Stimulated activated CD4-positive, alpha-beta T cell treated with anti-CD3 and anti-CD28 coated beads, Interleukin-15, amount 100 ng/mL, for 1 hour (primary cell): Measurements from ENCODE around the gene TES.

Source experiments
- DNase-seq, 2 donors: peaks; one replicate each; pipeline ENCODE4 v3.0.0-alpha.2; 2020; ENCODE audit warnings: low read depth in 1 of 2, low spot score in 1 of 2

Gene TES

DNA sequence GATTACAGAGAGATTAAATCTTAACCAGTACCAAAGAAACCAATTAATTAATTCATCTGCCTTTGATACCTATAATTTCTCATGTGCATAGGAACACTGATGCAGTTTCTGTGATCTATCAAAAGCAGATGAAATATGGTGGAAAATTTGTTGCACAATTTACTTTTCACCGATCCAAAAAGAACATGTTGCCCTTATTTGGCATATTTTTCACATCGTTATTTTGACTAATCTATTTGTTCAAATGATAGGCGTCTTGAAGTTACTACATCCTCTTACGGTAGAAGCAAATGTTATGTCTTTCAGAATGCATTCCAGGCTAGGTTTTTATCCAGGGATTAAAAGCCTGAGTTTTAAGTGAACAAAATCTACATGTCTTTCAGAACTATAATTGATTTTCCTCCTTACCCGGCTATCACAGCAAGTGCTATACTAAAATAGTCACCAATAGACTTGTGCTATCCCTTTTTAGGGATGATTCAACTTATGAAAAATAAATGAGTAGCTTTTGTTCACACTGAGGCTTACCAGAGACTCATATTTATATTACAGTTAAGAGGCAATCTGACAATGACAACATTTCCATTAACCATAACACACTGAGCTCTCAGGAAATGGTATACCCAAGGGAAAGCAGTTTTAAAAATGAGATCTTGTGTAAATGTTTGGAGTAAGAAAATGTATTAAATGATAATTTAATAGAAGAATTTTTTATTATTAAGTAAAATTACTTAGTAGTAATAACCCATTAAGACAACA, 16.8 kb upstream of the TES start:
- DNase-seq, result no peak

GRCh38 chr7:116194115-116194514, 16.2 kb upstream of the TES start:
- DNase-seq, result no peak

- no peak for DNase-seq
Observed at GRCh38 chr7:116195451-116195850, 14.9 kb upstream of the TES start.

- DNase-seq, result no peak
Observed at GRCh38 chr7:116196947-116197346, 13.4 kb upstream of the TES start.

DNA sequence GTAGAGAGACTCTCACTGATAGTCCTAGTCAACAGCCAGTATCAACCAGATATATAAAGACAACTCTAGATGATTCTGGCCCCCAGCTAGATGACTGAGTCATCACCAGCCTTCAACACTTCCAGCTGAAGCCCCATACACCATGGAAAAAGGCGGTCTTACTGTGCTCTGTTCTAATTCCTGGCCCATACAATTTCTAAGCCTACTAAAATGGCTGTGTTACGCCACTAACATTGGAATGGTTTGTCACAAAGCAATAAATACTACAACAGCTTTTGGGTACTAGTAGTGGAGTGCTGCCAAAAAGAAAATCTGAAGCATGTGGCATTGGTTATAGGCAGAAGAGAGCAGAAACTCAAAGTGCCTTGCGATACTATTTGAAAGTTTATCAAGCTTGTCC, 13.0 kb upstream of the TES start:
- no peak for DNase-seq

- no peak for DNase-seq
Observed at GRCh38 chr7:116198748-116199410, 11.5 kb upstream of the TES start.

DNA sequence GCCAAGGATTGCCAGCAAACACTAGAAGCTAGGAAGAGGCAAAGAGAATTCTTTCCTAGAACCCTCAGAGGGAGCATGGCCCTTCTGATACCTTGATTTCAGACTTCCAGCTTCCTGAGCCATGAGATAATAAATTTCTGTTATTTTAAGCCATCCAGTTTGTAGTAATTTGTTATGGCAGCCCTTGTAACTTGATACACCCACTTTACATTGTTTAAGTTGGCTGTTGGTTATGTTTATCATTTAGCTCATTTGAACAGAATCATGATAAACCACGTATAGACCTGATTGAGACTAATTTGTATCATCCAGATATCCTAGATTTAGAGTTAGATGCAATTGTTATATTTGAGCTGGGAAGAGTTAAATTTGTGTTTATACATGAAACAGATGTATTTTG, 9.4 kb upstream of the TES start:
- DNase-seq, result no peak

DNA sequence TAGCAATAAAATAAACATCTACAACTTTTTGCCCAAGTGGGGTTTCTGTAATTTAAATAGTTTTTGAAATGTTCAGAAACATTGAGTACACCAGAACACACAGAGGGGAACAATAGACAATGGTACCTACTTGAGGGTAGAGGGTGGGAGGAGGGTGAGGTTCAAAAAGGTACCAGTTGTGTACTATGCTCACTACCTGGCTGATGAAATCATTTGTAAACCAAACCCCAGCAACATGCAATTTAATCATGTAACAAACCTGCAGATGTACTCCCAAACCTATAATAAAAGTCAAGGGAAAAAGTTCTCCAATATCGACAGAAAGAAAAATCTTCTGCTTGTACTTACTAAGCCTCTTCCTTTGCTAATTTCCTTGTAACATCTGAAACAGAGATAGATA, 4.2 kb upstream of the TES start:
- DNase-seq, result no peak

DNA sequence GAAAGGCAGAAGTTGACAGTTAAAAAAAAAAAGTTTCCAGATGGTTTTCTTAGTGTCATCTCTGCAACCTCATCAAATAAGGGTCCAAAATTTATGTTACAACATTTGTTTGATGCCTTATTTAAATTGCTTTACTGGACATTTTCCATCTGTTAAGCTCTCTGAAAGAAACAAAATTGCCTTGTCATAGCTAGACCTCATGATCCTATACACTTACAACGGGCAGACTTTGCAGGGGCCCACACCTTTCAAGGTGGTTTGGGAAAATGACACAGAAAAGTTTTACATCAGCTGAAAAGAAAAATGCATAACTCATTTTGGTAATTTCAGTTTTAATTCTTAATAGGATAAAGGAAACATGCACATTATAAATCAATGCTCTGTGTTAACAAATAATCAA, 1.4 kb upstream of the TES start:
- DNase-seq, result no peak

- DNase-seq, result no peak
Observed at GRCh38 chr7:116209561-116210070, 723 bp upstream of the TES start.

DNA sequence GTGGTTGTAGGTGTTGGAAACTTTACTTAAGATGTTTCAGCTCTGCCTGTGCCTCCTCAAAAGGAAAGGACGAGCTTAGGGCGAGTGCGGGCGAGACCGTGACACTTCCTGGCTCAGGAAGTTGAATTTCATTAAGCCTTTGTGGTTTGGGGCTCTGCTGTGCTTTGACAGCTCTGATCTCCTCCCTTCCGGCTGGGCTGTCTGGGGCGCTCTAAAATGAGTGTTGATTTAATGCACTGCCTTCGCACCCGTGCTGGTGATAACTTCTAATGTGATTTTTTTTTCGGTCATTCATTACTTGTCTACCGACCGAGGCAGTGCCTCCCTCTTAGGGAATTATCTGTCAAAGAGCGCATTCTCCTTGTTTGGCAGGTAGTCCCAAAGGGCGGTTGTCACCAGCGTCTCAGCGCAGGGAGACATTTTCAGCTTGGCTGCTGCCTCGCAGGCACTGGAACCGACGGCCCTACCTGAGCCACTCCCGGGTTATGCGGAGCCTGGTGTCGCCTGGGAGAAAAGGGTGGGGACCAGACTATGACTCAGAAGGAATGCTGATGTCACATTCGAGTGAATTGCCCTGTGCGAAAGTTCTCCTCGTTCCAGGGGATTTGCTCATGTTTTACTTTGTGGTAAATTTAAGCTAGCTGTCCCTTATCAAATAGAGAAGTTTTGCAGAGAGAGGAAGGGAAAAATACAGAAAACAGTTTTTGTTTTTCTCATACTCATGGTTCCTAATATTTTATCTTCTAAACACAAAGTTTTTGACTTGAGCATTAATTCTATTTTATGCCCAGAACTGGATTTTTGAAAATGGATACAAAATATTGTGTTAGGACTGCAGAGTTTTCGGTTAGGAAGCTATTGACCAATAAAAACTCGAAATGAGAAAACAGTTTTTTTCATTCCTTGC, 920 bp downstream of the TES start:
- peak; percentile 48 to 56 for DNase-seq

- DNase-seq, result no peak
Observed at GRCh38 chr7:116211913-116212596, 1.7 kb downstream of the TES start.

DNA sequence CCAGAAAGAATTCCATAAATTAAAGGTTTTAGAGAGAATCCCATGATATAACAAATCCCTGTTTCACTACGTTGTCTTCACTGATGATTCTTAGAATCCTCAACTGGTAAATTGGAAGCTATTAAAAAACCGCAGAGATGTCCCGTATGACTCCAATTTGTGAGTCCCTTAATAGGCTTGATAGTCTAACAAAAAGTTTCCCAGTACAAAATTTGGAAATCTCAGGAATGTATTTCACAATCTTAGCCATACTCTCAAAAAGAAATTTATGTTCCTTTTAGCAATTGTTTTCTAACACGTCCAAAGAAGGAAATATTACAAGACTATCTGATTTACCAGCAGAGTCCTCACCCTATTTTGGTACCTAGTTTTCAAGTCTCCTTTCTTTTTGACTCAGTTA, 2.5 kb downstream of the TES start:
- DNase-seq, result no peak

DNA sequence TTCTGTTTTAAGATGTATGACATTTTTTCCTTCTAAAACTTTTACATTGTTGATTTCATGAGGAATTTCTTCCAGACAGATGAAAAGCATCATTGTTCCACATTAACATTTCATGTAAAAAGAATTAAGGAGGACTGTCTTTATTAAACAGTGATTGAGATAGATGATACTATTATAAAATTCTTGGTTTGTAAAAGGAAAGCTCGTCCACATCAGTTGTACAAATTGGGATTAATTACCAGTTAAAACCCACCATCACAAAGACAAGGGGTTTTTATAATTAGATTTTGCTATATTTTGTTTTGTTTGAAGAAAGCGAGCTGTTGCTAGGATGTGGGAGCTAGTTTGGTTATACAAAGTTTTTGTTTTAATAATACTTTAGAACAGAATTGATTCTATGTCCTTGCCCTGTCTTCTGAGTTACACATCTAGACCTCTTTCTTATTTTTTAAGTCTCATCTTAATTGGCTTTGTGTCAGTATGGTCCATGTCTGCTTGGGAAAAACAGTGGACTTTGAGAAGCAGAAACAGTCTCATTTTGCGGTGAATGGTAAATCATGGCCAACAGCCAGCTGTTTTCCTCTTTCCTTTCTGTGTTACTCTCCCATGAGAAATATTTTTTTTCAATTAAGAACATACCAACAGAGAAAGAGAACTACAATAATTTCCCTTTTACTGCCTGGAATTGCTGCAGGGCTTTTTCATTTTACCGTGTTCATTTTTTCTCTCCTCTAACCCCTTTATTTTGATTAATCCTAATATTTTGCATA, 3.2 kb downstream of the TES start:
- no peak for DNase-seq

- no peak for DNase-seq
Observed at GRCh38 chr7:116214921-116215320, 4.6 kb downstream of the TES start.

- DNase-seq, result no peak
Observed at GRCh38 chr7:116215551-116215950, 5.2 kb downstream of the TES start.

DNA sequence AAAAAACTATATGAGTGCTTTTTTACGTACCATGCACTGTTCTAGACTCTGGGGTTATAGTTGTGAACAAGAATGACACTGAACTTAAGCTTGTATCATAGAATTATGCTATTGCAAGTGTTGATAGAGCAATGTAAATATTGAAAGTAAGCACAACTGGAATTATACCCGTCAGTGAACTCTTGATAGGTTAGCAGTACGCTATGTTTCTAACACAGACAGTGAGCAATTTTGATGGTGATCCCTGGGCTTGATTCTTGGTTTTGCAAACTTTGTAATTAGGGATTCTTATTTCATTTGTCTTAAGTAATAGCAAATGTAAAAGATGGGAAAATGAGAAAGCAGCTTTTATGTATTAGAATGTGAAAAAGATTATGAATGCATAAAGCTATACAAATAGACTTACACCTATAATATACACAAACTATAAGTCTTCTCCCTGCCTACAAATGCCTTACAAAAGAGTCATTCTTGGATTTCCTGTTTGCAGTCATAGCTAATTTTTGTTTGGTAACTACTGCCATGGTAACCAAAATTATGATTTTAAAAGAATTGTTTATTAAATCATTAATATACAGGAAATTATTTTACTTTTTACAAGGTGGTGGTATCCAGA, 6.7 kb downstream of the TES start:
- no peak for DNase-seq

DNA sequence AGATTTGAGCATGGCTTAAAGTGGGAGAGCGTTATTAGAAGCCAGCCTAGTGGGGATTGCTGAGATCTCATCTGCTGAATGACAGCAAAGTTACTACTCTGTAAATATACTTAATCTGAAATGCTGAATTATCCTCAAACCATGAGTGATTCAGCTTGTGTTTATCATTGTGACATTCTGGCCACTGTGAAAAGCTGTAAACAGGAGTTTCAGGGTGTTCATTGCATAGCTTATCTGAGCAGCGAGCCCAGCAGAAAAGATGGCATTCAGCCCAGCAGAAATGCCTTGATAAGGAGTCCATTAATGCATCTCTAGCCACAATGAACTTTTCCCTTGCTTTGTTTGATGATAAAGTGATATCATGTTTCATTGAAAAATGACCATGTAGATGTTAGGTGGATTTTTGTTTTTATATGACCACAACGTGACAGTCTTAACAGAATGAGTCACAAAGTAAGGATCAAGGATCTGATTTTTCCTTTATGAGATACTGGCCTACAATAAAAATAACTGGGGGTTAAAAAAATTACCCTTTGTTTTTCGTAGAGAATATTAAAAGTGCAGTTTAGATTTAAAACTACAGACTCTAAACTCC, 7.8 kb downstream of the TES start:
- no peak for DNase-seq

DNA sequence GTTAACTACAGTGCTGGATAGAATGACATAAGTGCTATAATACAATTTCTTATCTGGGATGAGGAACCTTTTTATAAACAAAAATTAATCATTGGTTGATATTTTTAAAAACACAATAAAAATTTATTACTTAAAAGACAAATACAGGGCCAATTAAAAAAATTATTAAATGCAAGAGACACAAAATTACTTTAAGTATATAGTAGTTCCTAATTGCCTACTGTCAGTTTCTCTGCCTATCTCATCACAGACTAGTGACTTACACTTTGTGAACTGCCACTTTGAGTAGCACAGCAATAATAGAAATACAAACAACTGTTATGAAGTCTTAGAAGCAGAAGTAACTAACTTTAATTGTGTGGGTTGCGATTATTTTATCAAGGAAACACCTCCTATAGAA, 8.4 kb downstream of the TES start:
- no peak for DNase-seq

DNA sequence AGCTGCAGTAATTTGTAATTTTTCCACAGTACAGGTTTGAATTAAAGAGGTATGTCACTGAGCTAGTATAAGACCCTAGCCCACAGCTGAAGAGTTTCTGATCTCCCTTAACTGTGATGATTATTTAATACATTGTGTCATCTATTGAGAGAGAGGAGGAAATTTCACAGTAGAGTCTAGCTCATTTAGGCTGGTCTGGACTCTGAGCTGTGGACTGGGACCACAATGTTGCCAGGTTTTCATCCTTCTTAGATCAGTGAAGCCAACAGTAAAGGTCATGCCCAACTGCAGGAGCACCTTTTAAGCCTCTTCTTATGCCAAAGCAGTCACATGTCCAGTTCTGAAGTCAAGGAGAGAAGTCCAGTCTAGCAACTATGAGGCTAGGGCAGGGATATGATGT, 8.9 kb downstream of the TES start:
- no peak for DNase-seq
